HG03064 (cell line): ENCODE measurements around the gene LTBP2.

ENCODE experiments used
- ATAC-seq: cut with Tn5 transposase; IDR thresholded peaks from one replicate; pipeline ENCODE4 v1.9.1; 2021; ENCODE audit warnings: low read depth; ENCODE audit not compliant: unreplicated experiment

Gene LTBP2

GRCh38 chr14:74611650-74612349 lies at the start of gene LTBP2:
Gene LTBP2 (minus strand): TSS chr14:74612237. CDS start chr14:74611944, 293 bp downstream.
- ATAC-seq, result no peak

GRCh38 chr14:74660863-74661262 lies 48.8 kb upstream of the LTBP2 start:
- ATAC-seq, result no peak

- no peak for ATAC-seq
These were observed 48.1 kb upstream of the LTBP2 start for GRCh38 chr14:74660167-74660566.

GRCh38 chr14:74658535-74659131 lies 46.6 kb upstream of the LTBP2 start:
- no peak for ATAC-seq

GRCh38 chr14:74656964-74657363 lies 44.9 kb upstream of the LTBP2 start:
- no peak for ATAC-seq

GRCh38 chr14:74655599-74656395 lies 43.8 kb upstream of the LTBP2 start:
- ATAC-seq, result no peak

- no peak for ATAC-seq
These were observed 42.9 kb upstream of the LTBP2 start for GRCh38 chr14:74654931-74655330.

- ATAC-seq, result no peak
These were observed 41.5 kb upstream of the LTBP2 start for GRCh38 chr14:74653386-74654138.

- ATAC-seq, result no peak
These were observed 40.5 kb upstream of the LTBP2 start for GRCh38 chr14:74652541-74652940.

- ATAC-seq, result no peak
These were observed 39.1 kb upstream of the LTBP2 start for GRCh38 chr14:74650927-74651686.

GRCh38 chr14:74649673-74650072 lies 37.6 kb upstream of the LTBP2 start:
- no peak for ATAC-seq

GRCh38 chr14:74649167-74649566 lies 37.1 kb upstream of the LTBP2 start:
- ATAC-seq, result no peak

- ATAC-seq, result no peak
These were observed 36.6 kb upstream of the LTBP2 start for GRCh38 chr14:74648601-74649000.

- ATAC-seq, result no peak
These were observed 35.8 kb upstream of the LTBP2 start for GRCh38 chr14:74647678-74648461.

- no peak for ATAC-seq
These were observed 35.1 kb upstream of the LTBP2 start for GRCh38 chr14:74647061-74647677.

- no peak for ATAC-seq
These were observed 33.9 kb upstream of the LTBP2 start for GRCh38 chr14:74645756-74646470.

GRCh38 chr14:74645244-74645643 lies 33.2 kb upstream of the LTBP2 start:
- ATAC-seq, result no peak
